ENCODE data around the gene CTRB2.

The CTRB2 gene

GRCh38 chr16:75254359-75254837 lies 47.4 kb upstream of the CTRB2 start:
- H3K27ac ChIP-seq (ENCODE audit: extremely low read depth, low read depth, low read length): no peak overlapping the region
- H3K4me3 ChIP-seq (ENCODE audit: low read depth, low read length): no peak overlapping the region
- H3K36me3 ChIP-seq (ENCODE audit: control insufficient read depth in 2 of 2, insufficient read depth in 1 of 2, low read length in 2 of 2): no peaks in the 10 kb centered on the region
- H3K9me3 ChIP-seq (ENCODE audit: control insufficient read depth, insufficient read depth, low read depth, low read length): no peaks in the 10 kb centered on the region
- CTCF ChIA-PET: interaction anchor here (0.6 to 2.8 kb wide), 4 partner anchors 21 to 509 kb away, joined by 3 to 17 read pairs (median 4); no protein-coding TSS in a partner anchor
- POLR2A ChIA-PET: interaction anchor here (0.6 to 1.5 kb wide), 4 partner anchors 9 to 76 kb away, joined by 3 to 9 read pairs (median 4); no protein-coding TSS in a partner anchor
- peaks cover 10% of the 10 kb centered on the region for H3K4me1 ChIP-seq (ENCODE audit: control insufficient read depth, insufficient read depth, low read length)
- TF ChIP-seq, protein P1, sequence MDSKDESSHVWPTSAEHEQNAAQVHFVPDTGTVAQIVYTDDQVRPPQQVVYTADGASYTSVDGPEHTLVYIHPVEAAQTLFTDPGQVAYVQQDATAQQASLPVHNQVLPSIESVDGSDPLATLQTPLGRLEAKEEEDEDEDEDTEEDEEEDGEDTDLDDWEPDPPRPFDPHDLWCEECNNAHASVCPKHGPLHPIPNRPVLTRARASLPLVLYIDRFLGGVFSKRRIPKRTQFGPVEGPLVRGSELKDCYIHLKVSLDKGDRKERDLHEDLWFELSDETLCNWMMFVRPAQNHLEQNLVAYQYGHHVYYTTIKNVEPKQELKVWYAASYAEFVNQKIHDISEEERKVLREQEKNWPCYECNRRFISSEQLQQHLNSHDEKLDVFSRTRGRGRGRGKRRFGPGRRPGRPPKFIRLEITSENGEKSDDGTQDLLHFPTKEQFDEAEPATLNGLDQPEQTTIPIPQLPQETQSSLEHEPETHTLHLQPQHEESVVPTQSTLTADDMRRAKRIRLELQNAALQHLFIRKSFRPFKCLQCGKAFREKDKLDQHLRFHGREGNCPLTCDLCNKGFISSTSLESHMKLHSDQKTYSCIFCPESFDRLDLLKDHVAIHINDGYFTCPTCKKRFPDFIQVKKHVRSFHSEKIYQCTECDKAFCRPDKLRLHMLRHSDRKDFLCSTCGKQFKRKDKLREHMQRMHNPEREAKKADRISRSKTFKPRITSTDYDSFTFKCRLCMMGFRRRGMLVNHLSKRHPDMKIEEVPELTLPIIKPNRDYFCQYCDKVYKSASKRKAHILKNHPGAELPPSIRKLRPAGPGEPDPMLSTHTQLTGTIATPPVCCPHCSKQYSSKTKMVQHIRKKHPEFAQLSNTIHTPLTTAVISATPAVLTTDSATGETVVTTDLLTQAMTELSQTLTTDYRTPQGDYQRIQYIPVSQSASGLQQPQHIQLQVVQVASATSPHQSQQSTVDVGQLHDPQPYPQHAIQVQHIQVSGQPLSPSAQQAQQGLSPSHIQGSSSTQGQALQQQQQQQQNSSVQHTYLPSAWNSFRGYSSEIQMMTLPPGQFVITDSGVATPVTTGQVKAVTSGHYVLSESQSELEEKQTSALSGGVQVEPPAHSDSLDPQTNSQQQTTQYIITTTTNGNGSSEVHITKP (tag by site-specific recombination; IDR thresholded peaks at IDR 0.05): peak; percentile 78
- TF ChIP-seq KLF17 (tag by site-specific recombination; IDR thresholded peaks at IDR 0.05) (no peak), ZFHX2 (tag by site-specific recombination; conservative IDR thresholded peaks at IDR 0.05) (0 out of 2 replicates have a peak, but pooled peaks have one; percentile 13), PRDM6 (tag by site-specific recombination; IDR thresholded peaks at IDR 0.05) (no peak), SETDB1 (IDR thresholded peaks at IDR 0.05; ENCODE audit: insufficient read length, low read length) (no peak), ZNF394 (tag by site-specific recombination; IDR thresholded peaks at IDR 0.05; ENCODE audit: borderline replicate concordance) (peak; percentile 87), ZNF366 (tag by site-specific recombination; conservative IDR thresholded peaks at IDR 0.05) (no peak), PBX3 (CRISPR knock-in tag; IDR thresholded peaks at IDR 0.05) (no peak), ZNF341 (tag by site-specific recombination; IDR thresholded peaks at IDR 0.05; ENCODE audit: low read depth) (no peak), SALL2 (tag by site-specific recombination; IDR thresholded peaks at IDR 0.05; ENCODE audit: borderline replicate concordance) (no peak), ZNF23 (tag by site-specific recombination; IDR thresholded peaks at IDR 0.05; ENCODE audit: borderline replicate concordance) (no peak), SP2 (tag by site-specific recombination; IDR thresholded peaks at IDR 0.05) (peak; percentile 49), ZNF701 (tag by site-specific recombination; IDR thresholded peaks at IDR 0.05) (no peak), KLF1 (tag by site-specific recombination; IDR thresholded peaks at IDR 0.05) (peak; percentile 27; the same call in 1 of the 2 replicates), ZNF292 (tag by site-specific recombination; IDR thresholded peaks at IDR 0.05; ENCODE audit: borderline replicate concordance, low read depth) (no peak), ZSCAN18 (tag by site-specific recombination; IDR thresholded peaks at IDR 0.05) (no peak), ZNF335 (tag by site-specific recombination; conservative IDR thresholded peaks at IDR 0.05) (peak; percentile 86), YY2 (tag by site-specific recombination; IDR thresholded peaks at IDR 0.05) (no peak), ZNF658 (tag by site-specific recombination; IDR thresholded peaks at IDR 0.05) (no peak), ZNF280C (tag by site-specific recombination; IDR thresholded peaks at IDR 0.05) (no peak), ZBTB8A (tag by site-specific recombination; IDR thresholded peaks at IDR 0.05) (peak; percentile 78), ZBTB17 (tag by site-specific recombination; IDR thresholded peaks at IDR 0.05) (peak; percentile 42; the same call in 1 of the 2 replicates)
- TF ChIP-seq, protein P2, sequence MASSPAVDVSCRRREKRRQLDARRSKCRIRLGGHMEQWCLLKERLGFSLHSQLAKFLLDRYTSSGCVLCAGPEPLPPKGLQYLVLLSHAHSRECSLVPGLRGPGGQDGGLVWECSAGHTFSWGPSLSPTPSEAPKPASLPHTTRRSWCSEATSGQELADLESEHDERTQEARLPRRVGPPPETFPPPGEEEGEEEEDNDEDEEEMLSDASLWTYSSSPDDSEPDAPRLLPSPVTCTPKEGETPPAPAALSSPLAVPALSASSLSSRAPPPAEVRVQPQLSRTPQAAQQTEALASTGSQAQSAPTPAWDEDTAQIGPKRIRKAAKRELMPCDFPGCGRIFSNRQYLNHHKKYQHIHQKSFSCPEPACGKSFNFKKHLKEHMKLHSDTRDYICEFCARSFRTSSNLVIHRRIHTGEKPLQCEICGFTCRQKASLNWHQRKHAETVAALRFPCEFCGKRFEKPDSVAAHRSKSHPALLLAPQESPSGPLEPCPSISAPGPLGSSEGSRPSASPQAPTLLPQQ (tag by site-specific recombination; IDR thresholded peaks at IDR 0.05): no peak; the same call in 1 of the 2 replicates

Measured in HEK293 (cell line).